ENCODE data around the gene BPTF.
A peak's percentile ranks its signal among the peaks of the same experiment; 100 is the strongest.
"Not testable (repeated sequence)": the region's sequence is repeated elsewhere in the genome, so short reads cannot be mapped to it uniquely, and the experiment has no call there.

- not testable (repeated sequence) for TF ChIP-seq ZNF48 (tag by site-specific recombination; IDR thresholded peaks at IDR 0.05); ZNF114 (tag by site-specific recombination; IDR thresholded peaks at IDR 0.05); ZBTB7A (tag by site-specific recombination; IDR thresholded peaks at IDR 0.05; ENCODE audit: low read depth); PBX3 (CRISPR knock-in tag; IDR thresholded peaks at IDR 0.05); REST (tag by site-specific recombination; IDR thresholded peaks at IDR 0.05)
- 0 out of 2 replicates have a peak, but pooled peaks have one; percentile 10 for TF ChIP-seq CTCF (tag by site-specific recombination; IDR thresholded peaks at IDR 0.05)
- TF ChIP-seq KLF9 (tag by site-specific recombination; IDR thresholded peaks at IDR 0.05; ENCODE audit: low read depth) = peak; percentile 75
These were observed 611 bp downstream of the BPTF start for GRCh38 chr17:67825627-67826601.
